NCI-H2196 (cell line): ENCODE data around the gene ZSCAN20.
"Not testable (repeated sequence)": the region's sequence is repeated elsewhere in the genome, so short reads cannot be mapped to it uniquely, and the experiment has no call there.

Experiments
- DNase-seq: peaks from one replicate; lab custom pipeline; 2025; ENCODE audit not compliant: unreplicated experiment; lab: John Stamatoyannopoulos, UW

Gene ZSCAN20

GRCh38 chr1:33477451-33477850, 5.0 kb downstream of the ZSCAN20 start:
- DNase-seq, result no peak

- no peak for DNase-seq
Observed at GRCh38 chr1:33482412-33482811, 10.0 kb downstream of the ZSCAN20 start.

GRCh38 chr1:33488624-33489023, 16.2 kb downstream of the ZSCAN20 start:
- no peak for DNase-seq

- no peak for DNase-seq
Observed at GRCh38 chr1:33494929-33495328, 22.5 kb downstream of the ZSCAN20 start.

GRCh38 chr1:33497410-33497809, 25.0 kb downstream of the ZSCAN20 start:
- DNase-seq, result no peak

GRCh38 chr1:33500547-33500946, 28.1 kb downstream of the ZSCAN20 start:
- DNase-seq, result no peak

- DNase-seq, result no peak
Observed at GRCh38 chr1:33501309-33501708, 28.9 kb downstream of the ZSCAN20 start.

GRCh38 chr1:33501774-33502173, 29.3 kb downstream of the ZSCAN20 start:
- DNase-seq, result no peak

GRCh38 chr1:33502726-33503125, 30.3 kb downstream of the ZSCAN20 start:
- no peak for DNase-seq

GRCh38 chr1:33503506-33503905, 31.1 kb downstream of the ZSCAN20 start:
- no peak for DNase-seq

GRCh38 chr1:33507661-33508060, 35.2 kb downstream of the ZSCAN20 start:
- DNase-seq, result no peak

GRCh38 chr1:33508151-33508550, 35.7 kb downstream of the ZSCAN20 start:
- no peak for DNase-seq

GRCh38 chr1:33509276-33509675, 36.8 kb downstream of the ZSCAN20 start:
- DNase-seq, result not testable (repeated sequence)

GRCh38 chr1:33512226-33513011, 40.0 kb downstream of the ZSCAN20 start:
- no peak for DNase-seq

GRCh38 chr1:33515112-33515511, 42.7 kb downstream of the ZSCAN20 start:
- DNase-seq, result no peak

GRCh38 chr1:33515607-33516006, 43.2 kb downstream of the ZSCAN20 start:
- no peak for DNase-seq

- no peak for DNase-seq
Observed at GRCh38 chr1:33516428-33516827, 44.0 kb downstream of the ZSCAN20 start.

GRCh38 chr1:33516891-33517567, 44.6 kb downstream of the ZSCAN20 start:
- DNase-seq, result no peak

- no peak for DNase-seq
Observed at GRCh38 chr1:33517596-33518250, 45.3 kb downstream of the ZSCAN20 start.

- no peak for DNase-seq
Observed at GRCh38 chr1:33519240-33519884, 46.9 kb downstream of the ZSCAN20 start.

GRCh38 chr1:33524586-33524985, 52.1 kb downstream of the ZSCAN20 start:
- DNase-seq, result no peak

- no peak for DNase-seq
Observed at GRCh38 chr1:33527934-33528333, 55.5 kb downstream of the ZSCAN20 start.
